HL-60 (cell line): ENCODE data around the gene IFIT2.
"Not testable (repeated sequence)": the region's sequence is repeated elsewhere in the genome, so short reads cannot be mapped to it uniquely, and the experiment has no call there.

Source experiments
- DNase-seq, 2 experiments: peaks; one replicate each; pipeline ENCODE4 v3.0.0-alpha.2; 2010 to 2020; ENCODE audit warnings: low read depth in 1 of 2, low spot score in 1 of 2
- H3K27ac ChIP-seq: fragments of 250-450 bp; sonication (Bioruptor Pico); replicated peaks from 2 replicates; pipeline ENCODE4 v1.5.1; 2020; ENCODE audit warnings: mild to moderate bottlenecking, moderate library complexity
- H3K27me3 ChIP-seq: fragments of 250-450 bp; sonication (Bioruptor Pico); 2 replicates; pipeline ENCODE4 v1.5.1; 2021; ENCODE audit warnings: mild to moderate bottlenecking, moderate library complexity; ENCODE audit not compliant: insufficient read depth, poor library complexity, severe bottlenecking
- H3K4me3 ChIP-seq: replicated peaks from 2 replicates; pipeline ENCODE4 v1.5.1; 2011; ENCODE audit warnings: mild to moderate bottlenecking, control low read depth, low read length; ENCODE audit not compliant: insufficient read depth
- CTCF ChIP-seq: IDR thresholded peaks from one replicate; pipeline ENCODE4 v1.5.1; 2011; ENCODE audit warnings: low read length, control low read depth, inconsistent platforms; ENCODE audit not compliant: insufficient read depth
- GABPA ChIP-seq: IDR thresholded peaks from 2 replicates; pipeline ENCODE4 v1.6.1; 2012; ENCODE audit warnings: low read depth
- POLR2AphosphoS5 ChIP-seq: IDR thresholded peaks from 2 replicates; pipeline ENCODE4 v1.6.1; 2012; ENCODE audit warnings: low read depth
- REST ChIP-seq: IDR thresholded peaks from 2 replicates; pipeline ENCODE4 v1.6.1; 2012; ENCODE audit warnings: low read depth; ENCODE audit not compliant: insufficient replicate concordance
- SPI1 ChIP-seq: IDR thresholded peaks from 2 replicates; pipeline ENCODE4 v1.6.1; 2012; ENCODE audit warnings: low read depth, mild to moderate bottlenecking, borderline replicate concordance

IFIT2 gene

GRCh38 chr10:89348975-89349374 is 47.1 kb downstream of the IFIT2 start:
- no peak overlapping the region for H3K27ac ChIP-seq
- H3K4me3 ChIP-seq, result no peak overlapping the region
- H3K27me3 ChIP-seq, result no peaks in the 10 kb centered on the region
- TF ChIP-seq SPI1, result no peak
- no peak for TF ChIP-seq POLR2AphosphoS5
- no peak for TF ChIP-seq CTCF
- TF ChIP-seq REST, result no peak
- TF ChIP-seq GABPA, result no peak
- no peak for DNase-seq

GRCh38 chr10:89350631-89351315 is 48.9 kb downstream of the IFIT2 start:
- H3K27me3 ChIP-seq, H3K4me3 ChIP-seq, DNase-seq, H3K27ac ChIP-seq: not testable (repeated sequence)

- no peak for TF ChIP-seq POLR2AphosphoS5
- no peak for TF ChIP-seq REST
- TF ChIP-seq SPI1, result no peak
- TF ChIP-seq GABPA, result no peak
- TF ChIP-seq CTCF, result no peak
- DNase-seq, result no peak
- Histone ChIP-seq H3K27ac (no peak overlapping the region), H3K27me3 (no peaks in the 10 kb centered on the region), H3K4me3 (no peak overlapping the region)
These were observed 49.5 kb downstream of the IFIT2 start for GRCh38 chr10:89351412-89351779.

- Histone ChIP-seq H3K4me3 (no peak overlapping the region), H3K27ac (no peak overlapping the region), H3K27me3 (no peaks in the 10 kb centered on the region)
- no peak for TF ChIP-seq GABPA
- no peak for TF ChIP-seq CTCF
- TF ChIP-seq REST, result no peak
- no peak for TF ChIP-seq POLR2AphosphoS5
- TF ChIP-seq SPI1, result no peak
- DNase-seq, result no peak
These were observed 50.1 kb downstream of the IFIT2 start for GRCh38 chr10:89351780-89352597.
